Neural crest cell (in vitro differentiated cells): ENCODE results near the gene LMLN. TPM values are rescaled to one million over a fixed set of nuclear protein-coding genes. Genes with fewer than 3 reads are reported as not detected.
"Not testable (repeated sequence)": the region's sequence is repeated elsewhere in the genome, so short reads cannot be mapped to it uniquely, and the experiment has no call there.

Experiments
- DNase-seq: peaks from one replicate; pipeline ENCODE4 v3.0.0; 2021; ENCODE audit warnings: low read depth, mixed read lengths, low spot score
- H3K27ac Mint-ChIP-seq: one replicate; pipeline ENCODE4 v1.8.0; 2021; ENCODE audit warnings: mild to moderate bottlenecking, mixed read lengths; ENCODE audit not compliant: unreplicated experiment
- H3K27me3 Mint-ChIP-seq: 2 replicates; pipeline ENCODE4 v1.8.0; 2021; ENCODE audit warnings: low read depth, mild to moderate bottlenecking, mixed read lengths
- H3K36me3 Mint-ChIP-seq: 2 replicates; pipeline ENCODE4 v1.8.0; 2021; ENCODE audit warnings: low read depth, mild to moderate bottlenecking, mixed read lengths
- H3K4me1 Mint-ChIP-seq: 2 replicates; pipeline ENCODE4 v1.8.0; 2021; ENCODE audit warnings: mixed read lengths
- H3K4me3 Mint-ChIP-seq: one replicate; pipeline ENCODE4 v1.8.0; 2021; ENCODE audit warnings: mild to moderate bottlenecking, mixed read lengths
- H3K9me3 Mint-ChIP-seq: 2 replicates; pipeline ENCODE4 v1.8.0; 2021; ENCODE audit warnings: mixed read lengths
- total RNA-seq: library from RNA; stranded (reverse); gene quantifications from 2 replicates; pipeline ENCODE4 v1.2.1, GENCODE V29; 2021
- TF ChIP-seq, protein P1 (sequence below): fragments of 200-600 bp; sonication (generic); conservative IDR thresholded peaks from 2 replicates; pipeline ENCODE4 v1.5.0; 2021; ENCODE audit warnings: antibody characterized with exemption, mild to moderate bottlenecking

The LMLN gene
- total RNA-seq, 1 donor from 2014 or later: 9.6 TPM

DNA sequence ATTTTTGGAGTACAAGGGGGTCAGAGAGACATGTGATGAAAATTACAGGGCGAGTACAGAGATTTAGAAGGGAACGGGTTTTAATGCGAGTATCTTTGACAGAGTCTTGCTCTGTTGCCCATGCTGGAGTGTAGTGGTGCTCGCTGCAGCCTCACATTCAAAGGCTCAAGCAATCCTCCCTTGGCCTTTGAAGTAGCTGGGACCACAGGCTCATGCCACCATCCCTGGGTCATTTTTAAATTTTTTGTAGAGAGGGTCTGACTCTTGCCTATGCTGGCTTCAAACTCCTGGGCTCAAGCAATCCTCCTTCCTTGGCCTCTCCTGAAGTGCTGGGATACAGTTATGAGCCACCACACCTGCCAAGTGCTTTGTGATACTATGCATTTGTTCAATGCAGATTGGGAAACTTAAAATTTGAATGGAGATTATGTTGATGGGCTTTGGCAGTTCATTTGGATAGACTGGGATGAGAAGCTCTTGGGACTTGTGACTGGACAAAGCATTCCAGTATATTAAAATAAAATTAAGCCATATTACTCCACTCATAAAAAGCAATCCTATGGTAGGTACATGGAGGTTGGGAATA lies 4.0 kb upstream of the LMLN start:
- Mint-ChIP-seq H3K36me3 (peaks cover 26% of the 10 kb centered on the region), H3K9me3 (peaks cover 3% of the 10 kb centered on the region), H3K27ac (no peak overlapping the region), H3K4me1 (peaks cover 53% of the 10 kb centered on the region), H3K27me3 (peaks cover 5% of the 10 kb centered on the region), H3K4me3 (peak overlapping the region; percentile 79)
- TF ChIP-seq, protein P1, sequence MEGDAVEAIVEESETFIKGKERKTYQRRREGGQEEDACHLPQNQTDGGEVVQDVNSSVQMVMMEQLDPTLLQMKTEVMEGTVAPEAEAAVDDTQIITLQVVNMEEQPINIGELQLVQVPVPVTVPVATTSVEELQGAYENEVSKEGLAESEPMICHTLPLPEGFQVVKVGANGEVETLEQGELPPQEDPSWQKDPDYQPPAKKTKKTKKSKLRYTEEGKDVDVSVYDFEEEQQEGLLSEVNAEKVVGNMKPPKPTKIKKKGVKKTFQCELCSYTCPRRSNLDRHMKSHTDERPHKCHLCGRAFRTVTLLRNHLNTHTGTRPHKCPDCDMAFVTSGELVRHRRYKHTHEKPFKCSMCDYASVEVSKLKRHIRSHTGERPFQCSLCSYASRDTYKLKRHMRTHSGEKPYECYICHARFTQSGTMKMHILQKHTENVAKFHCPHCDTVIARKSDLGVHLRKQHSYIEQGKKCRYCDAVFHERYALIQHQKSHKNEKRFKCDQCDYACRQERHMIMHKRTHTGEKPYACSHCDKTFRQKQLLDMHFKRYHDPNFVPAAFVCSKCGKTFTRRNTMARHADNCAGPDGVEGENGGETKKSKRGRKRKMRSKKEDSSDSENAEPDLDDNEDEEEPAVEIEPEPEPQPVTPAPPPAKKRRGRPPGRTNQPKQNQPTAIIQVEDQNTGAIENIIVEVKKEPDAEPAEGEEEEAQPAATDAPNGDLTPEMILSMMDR: no peak
- no peak for DNase-seq

DNA sequence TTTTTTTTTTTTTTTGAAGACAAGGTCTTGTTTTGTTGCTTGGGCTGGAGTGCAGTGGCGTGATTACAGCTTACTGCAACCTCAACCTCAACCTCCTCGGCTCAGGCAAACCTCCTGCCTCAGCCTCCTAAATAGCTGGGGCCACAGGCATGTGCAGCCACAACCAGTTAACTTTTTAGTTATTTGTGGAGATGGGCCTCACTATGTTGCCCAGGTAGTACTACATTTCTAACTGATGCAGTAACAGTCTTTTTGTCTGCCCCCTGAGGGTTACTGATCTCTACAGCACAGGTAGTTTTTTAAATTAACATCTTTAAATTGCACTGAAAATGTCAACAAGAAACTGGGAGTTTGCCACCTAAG lies 3.4 kb upstream of the LMLN start:
- H3K36me3 Mint-ChIP-seq: peaks cover 25% of the 10 kb centered on the region

DNA sequence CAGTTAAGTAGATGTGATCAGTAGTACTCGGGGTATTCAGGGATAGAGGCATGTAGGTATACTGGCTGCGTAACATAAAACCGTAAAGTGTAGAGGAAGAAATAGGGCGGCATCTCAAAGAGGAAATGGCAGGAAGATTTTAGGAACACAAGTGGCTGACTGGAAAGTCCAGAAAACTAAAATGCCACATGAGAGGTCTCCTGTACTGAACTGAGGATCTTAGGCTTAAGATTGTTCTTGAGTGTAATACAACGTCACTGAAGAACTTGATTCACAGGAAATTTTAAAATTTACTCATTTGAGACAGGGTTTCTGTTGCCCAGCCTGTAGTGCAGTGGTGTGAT lies 2.3 kb upstream of the LMLN start:
- TF ChIP-seq, protein P1: no peak
- Mint-ChIP-seq H3K9me3 (peaks cover 3% of the 10 kb centered on the region), H3K4me3 (peak overlapping the region; percentile 79), H3K4me1 (peaks cover 50% of the 10 kb centered on the region), H3K27ac (peak overlapping the region; percentile 46), H3K36me3 (peaks cover 25% of the 10 kb centered on the region), H3K27me3 (peaks cover 5% of the 10 kb centered on the region)
- DNase-seq: no peak

More for the DNA sequence above, 3.4 kb upstream of the LMLN start:
- DNase-seq: no peak
- TF ChIP-seq, protein P1: no peak
- no peak overlapping the region for H3K27ac Mint-ChIP-seq
- peaks cover 52% of the 10 kb centered on the region for H3K4me1 Mint-ChIP-seq
- peak overlapping the region; percentile 79 for H3K4me3 Mint-ChIP-seq
- peaks cover 3% of the 10 kb centered on the region for H3K9me3 Mint-ChIP-seq
- H3K27me3 Mint-ChIP-seq: peaks cover 5% of the 10 kb centered on the region

DNA sequence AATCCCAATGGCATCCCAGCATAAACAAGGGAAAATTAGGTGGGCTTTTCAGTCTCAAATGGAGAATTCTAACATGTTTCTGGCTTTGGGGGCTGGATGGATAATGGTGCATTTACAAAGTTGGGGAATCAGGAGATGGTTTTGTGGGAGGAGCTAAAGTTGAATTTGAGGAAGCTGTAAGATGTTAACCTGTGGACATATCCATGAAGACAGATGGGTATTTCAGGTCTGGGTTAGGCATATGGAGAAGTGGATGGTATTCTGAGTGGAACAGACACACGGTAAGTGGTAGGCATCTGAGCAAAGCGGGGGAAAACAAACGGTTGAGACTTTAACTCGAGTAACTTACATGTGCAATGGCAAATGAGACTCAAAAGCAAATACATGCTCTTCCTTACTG lies 1.7 kb upstream of the LMLN start:
- TF ChIP-seq, protein P1: no peak
- Mint-ChIP-seq H3K4me1 (peaks cover 46% of the 10 kb centered on the region), H3K27me3 (peaks cover 5% of the 10 kb centered on the region), H3K9me3 (peaks cover 3% of the 10 kb centered on the region), H3K27ac (no peak overlapping the region), H3K36me3 (peaks cover 24% of the 10 kb centered on the region), H3K4me3 (peak overlapping the region; percentile 65)
- no peak for DNase-seq

DNA sequence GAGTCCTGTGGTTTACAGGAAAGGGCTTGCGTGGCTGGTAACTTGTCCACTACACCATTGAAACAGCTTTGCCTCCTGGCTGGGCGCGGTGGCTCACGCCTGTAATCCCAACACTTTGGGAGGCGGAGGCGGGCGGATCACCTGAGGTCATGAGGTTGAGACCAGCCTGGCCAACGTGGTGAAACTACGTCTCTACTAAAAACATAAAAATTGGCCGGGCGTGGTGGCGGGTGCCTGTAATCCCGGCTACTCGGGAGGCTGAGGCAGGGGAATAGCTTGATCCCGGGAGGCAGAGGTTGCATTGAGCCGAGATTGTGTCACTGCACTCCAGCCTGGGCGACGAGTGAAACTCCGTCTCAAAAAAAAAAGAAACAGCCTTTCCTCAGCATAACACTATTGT lies 1.2 kb upstream of the LMLN start:
- H3K27me3 Mint-ChIP-seq, H3K27ac Mint-ChIP-seq, H3K9me3 Mint-ChIP-seq, DNase-seq: not testable (repeated sequence)
- Mint-ChIP-seq H3K36me3 (peaks cover 19% of the 10 kb centered on the region), H3K4me3 (peak overlapping the region; percentile 65), H3K4me1 (peaks cover 41% of the 10 kb centered on the region)

DNA sequence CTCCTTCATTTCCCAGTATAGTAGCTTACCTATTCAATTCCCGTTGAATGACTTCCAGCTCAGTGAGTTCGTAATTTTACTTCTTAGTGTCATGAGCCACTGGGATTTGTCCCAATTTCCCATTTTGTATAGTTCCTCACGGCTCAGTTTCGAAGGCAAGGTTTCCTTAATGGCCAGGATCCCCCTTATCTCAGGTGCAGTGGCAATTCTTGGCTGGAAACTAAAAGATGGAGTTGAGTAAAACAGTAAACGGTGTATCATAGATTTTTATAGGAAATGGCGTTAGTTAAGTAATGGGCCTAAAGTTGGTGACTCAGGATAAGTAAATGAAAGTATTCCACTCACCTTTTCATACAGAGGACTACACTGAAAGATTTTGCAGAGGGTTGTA lies 522 bp upstream of the LMLN start:
- peaks cover 37% of the 10 kb centered on the region for H3K4me1 Mint-ChIP-seq
- H3K4me3 Mint-ChIP-seq: peak overlapping the region; percentile 94
- H3K36me3 Mint-ChIP-seq: peaks cover 13% of the 10 kb centered on the region
- peaks cover 3% of the 10 kb centered on the region for H3K9me3 Mint-ChIP-seq
- peaks cover 5% of the 10 kb centered on the region for H3K27me3 Mint-ChIP-seq
- H3K27ac Mint-ChIP-seq: peak overlapping the region; percentile 66
- no peak for DNase-seq
- TF ChIP-seq, protein P1: no peak
